C4-2B (cell line): ENCODE measurements around the gene GSTT2.

Experiments used
- CTCF ChIP-seq: fragments of 450-650 bp; conservative IDR thresholded peaks from 2 replicates; pipeline ENCODE4 v1.5.1; 2017; ENCODE audit warnings: mild to moderate bottlenecking
- ZFX ChIP-seq: fragments of 450-650 bp; IDR thresholded peaks from 2 replicates; pipeline ENCODE4 v1.6.1; 2017

- TF ChIP-seq CTCF (no peak), ZFX (no peak)
These were observed 10.9 kb upstream of the GSTT2 start for GRCh38 chr22:23969071-23969470.
